Measurements from ENCODE around the gene TSHZ2. TPM values are rescaled to one million over a fixed set of nuclear protein-coding genes. Genes with fewer than 3 reads are reported as not detected.
"Not testable (repeated sequence)": the region's sequence is repeated elsewhere in the genome, so short reads cannot be mapped to it uniquely, and the experiment has no call there.

Gene TSHZ2
- total RNA-seq, 1 experiment from 2014 or later, result not detected

GRCh38 chr20:53425481-53425880 lies 453.3 kb downstream of the TSHZ2 start:
- in situ Hi-C loops (cut with HindIII; ENCODE audit: low sequenced_read_pairs), result no loop called here
- DNase-seq (ENCODE audit: low spot score), result no peak

GRCh38 chr20:53425941-53426340 lies 453.8 kb downstream of the TSHZ2 start:
- no peak for DNase-seq (ENCODE audit: low spot score)
- in situ Hi-C loops (cut with HindIII; ENCODE audit: low sequenced_read_pairs), result no loop called here

GRCh38 chr20:53426766-53427312 lies 454.7 kb downstream of the TSHZ2 start:
- DNase-seq (ENCODE audit: low spot score), result no peak
- in situ Hi-C loops (cut with HindIII; ENCODE audit: low sequenced_read_pairs), result no loop called here

GRCh38 chr20:53427951-53428350 lies 455.8 kb downstream of the TSHZ2 start:
- DNase-seq (ENCODE audit: low spot score), result no peak
- in situ Hi-C loops (cut with HindIII; ENCODE audit: low sequenced_read_pairs), result no loop called here

GRCh38 chr20:53428588-53428987 lies 456.4 kb downstream of the TSHZ2 start:
- no peak for DNase-seq (ENCODE audit: low spot score)
- in situ Hi-C loops (cut with HindIII; ENCODE audit: low sequenced_read_pairs), result no loop called here

GRCh38 chr20:53428996-53429395 lies 456.8 kb downstream of the TSHZ2 start:
- DNase-seq (ENCODE audit: low spot score), result no peak
- in situ Hi-C loops (cut with HindIII; ENCODE audit: low sequenced_read_pairs), result no loop called here

GRCh38 chr20:53434662-53435061 lies 462.5 kb downstream of the TSHZ2 start:
- DNase-seq (ENCODE audit: low spot score), result no peak
- in situ Hi-C loops (cut with HindIII; ENCODE audit: low sequenced_read_pairs), result no loop called here

- in situ Hi-C loops (cut with HindIII; ENCODE audit: low sequenced_read_pairs); DNase-seq (ENCODE audit: low spot score): not testable (repeated sequence)
Measured at GRCh38 chr20:53436927-53437326, 464.8 kb downstream of the TSHZ2 start.

- in situ Hi-C loops (cut with HindIII; ENCODE audit: low sequenced_read_pairs), result no loop called here
- no peak for DNase-seq (ENCODE audit: low spot score)
Measured at GRCh38 chr20:53438368-53438767, 466.2 kb downstream of the TSHZ2 start.

- in situ Hi-C loops (cut with HindIII; ENCODE audit: low sequenced_read_pairs), result no loop called here
- no peak for DNase-seq (ENCODE audit: low spot score)
Measured at GRCh38 chr20:53439046-53439445, 466.9 kb downstream of the TSHZ2 start.

- in situ Hi-C loops (cut with HindIII; ENCODE audit: low sequenced_read_pairs), result no loop called here
- no peak for DNase-seq (ENCODE audit: low spot score)
Measured at GRCh38 chr20:53439616-53440015, 467.5 kb downstream of the TSHZ2 start.

GRCh38 chr20:53444401-53445149 lies 472.4 kb downstream of the TSHZ2 start:
- no peak for DNase-seq (ENCODE audit: low spot score)
- in situ Hi-C loops (cut with HindIII; ENCODE audit: low sequenced_read_pairs), result no loop called here

GRCh38 chr20:53445321-53445731 lies 473.2 kb downstream of the TSHZ2 start:
- in situ Hi-C loops (cut with HindIII; ENCODE audit: low sequenced_read_pairs), result no loop called here
- DNase-seq (ENCODE audit: low spot score), result no peak

GRCh38 chr20:53445932-53446331 lies 473.8 kb downstream of the TSHZ2 start:
- DNase-seq (ENCODE audit: low spot score), result no peak
- in situ Hi-C loops (cut with HindIII; ENCODE audit: low sequenced_read_pairs), result no loop called here

GRCh38 chr20:53447316-53447715 lies 475.2 kb downstream of the TSHZ2 start:
- no peak for DNase-seq (ENCODE audit: low spot score)
- in situ Hi-C loops (cut with HindIII; ENCODE audit: low sequenced_read_pairs), result no loop called here

- in situ Hi-C loops (cut with HindIII; ENCODE audit: low sequenced_read_pairs), result no loop called here
- no peak for DNase-seq (ENCODE audit: low spot score)
Measured at GRCh38 chr20:53448426-53448825, 476.3 kb downstream of the TSHZ2 start.

GRCh38 chr20:53448875-53449274 lies 476.7 kb downstream of the TSHZ2 start:
- DNase-seq (ENCODE audit: low spot score), result no peak
- in situ Hi-C loops (cut with HindIII; ENCODE audit: low sequenced_read_pairs), result no loop called here

GRCh38 chr20:53453076-53453475 lies 480.9 kb downstream of the TSHZ2 start:
- no peak for DNase-seq (ENCODE audit: low spot score)
- in situ Hi-C loops (cut with HindIII; ENCODE audit: low sequenced_read_pairs), result no loop called here

- in situ Hi-C loops (cut with HindIII; ENCODE audit: low sequenced_read_pairs), result no loop called here
Measured at GRCh38 chr20:53454675-53455276, 482.6 kb downstream of the TSHZ2 start.

GRCh38 chr20:53463101-53463972 lies 491.2 kb downstream of the TSHZ2 start:
- in situ Hi-C loops (cut with HindIII; ENCODE audit: low sequenced_read_pairs), result no loop called here
- DNase-seq (ENCODE audit: low spot score), result no peak

More at GRCh38 chr20:53454675-53455276, 482.6 kb downstream of the TSHZ2 start:
- no peak for DNase-seq (ENCODE audit: low spot score)
